GM19099 (cell line): ENCODE results near the gene TANK.

Experiments used
- POLR2A ChIP-seq: IDR thresholded peaks from 3 replicates; pipeline ENCODE4 v1.6.1; 2011; ENCODE audit warnings: low read depth; ENCODE audit not compliant: insufficient read length; ENCODE audit errors: extremely low read depth

The TANK gene

GRCh38 chr2:161257123-161257952 is 97.1 kb downstream of the TANK start:
- TF ChIP-seq POLR2A, result no peak

GRCh38 chr2:161265874-161266273 is 105.6 kb downstream of the TANK start:
- TF ChIP-seq POLR2A, result no peak

- TF ChIP-seq POLR2A, result no peak
Measured at GRCh38 chr2:161269111-161269510, 108.9 kb downstream of the TANK start.

GRCh38 chr2:161273038-161273760 is 113.0 kb downstream of the TANK start:
- no peak for TF ChIP-seq POLR2A

DNA sequence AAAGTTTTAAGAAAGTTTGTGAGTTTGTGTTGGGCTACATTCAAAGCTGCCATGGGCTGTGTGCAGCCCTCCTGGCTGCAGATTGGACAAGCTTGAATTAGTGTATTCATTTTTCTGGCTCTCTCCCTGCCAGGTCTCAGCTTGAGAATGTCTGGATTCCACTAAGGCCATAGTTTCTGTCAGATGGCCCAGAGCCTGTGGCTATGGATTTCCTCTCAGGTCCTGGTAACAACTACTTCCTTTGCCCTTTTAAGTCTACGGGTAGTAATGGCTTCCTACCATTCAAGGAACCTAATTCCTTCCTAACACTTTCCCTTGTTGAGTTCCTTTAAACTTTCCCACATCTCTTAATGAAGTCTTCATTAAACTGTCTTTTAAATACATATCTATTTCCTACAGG is 123.7 kb downstream of the TANK start:
- TF ChIP-seq POLR2A, result no peak
